GM10266 (cell line): ENCODE results near the gene KLF17.

Experiments
- DNase-seq: peaks from one replicate; pipeline ENCODE4 v3.0.0; 2012; ENCODE audit errors: extremely low spot score
- CTCF ChIP-seq: IDR thresholded peaks from 2 replicates; pipeline ENCODE4 v1.5.1; 2012; ENCODE audit warnings: mild to moderate bottlenecking, low read depth; ENCODE audit not compliant: control insufficient read depth, insufficient read depth; ENCODE audit errors: missing control alignments

KLF17 gene

GRCh38 chr1:44077421-44077820 lies 41.2 kb upstream of the KLF17 start:
- no peak for TF ChIP-seq CTCF
- DNase-seq: no peak

GRCh38 chr1:44078104-44078503 lies 40.5 kb upstream of the KLF17 start:
- no peak for TF ChIP-seq CTCF
- no peak for DNase-seq

- TF ChIP-seq CTCF: no peak
- no peak for DNase-seq
Measured at GRCh38 chr1:44079566-44079965, 39.1 kb upstream of the KLF17 start.

GRCh38 chr1:44084998-44085675 lies 33.5 kb upstream of the KLF17 start:
- DNase-seq: no peak
- TF ChIP-seq CTCF: no peak

GRCh38 chr1:44086692-44087474 lies 31.7 kb upstream of the KLF17 start:
- DNase-seq: no peak
- TF ChIP-seq CTCF: no peak

GRCh38 chr1:44089371-44090048 lies 29.1 kb upstream of the KLF17 start:
- TF ChIP-seq CTCF: no peak
- DNase-seq: no peak
